ENCODE results near the gene AUNIP. TPM values are rescaled to one million over a fixed set of nuclear protein-coding genes. Genes with fewer than 3 reads are reported as not detected.

Gene AUNIP
- total RNA-seq, 1 experiment from 2014 or later = 12.1 TPM

GRCh38 chr1:25845664-25846063 lies 13.6 kb downstream of the AUNIP start:
- Histone ChIP-seq H4K20me1 (ENCODE audit: insufficient read depth) (no peaks in the 10 kb centered on the region), H3K79me2 (ENCODE audit: insufficient read depth, low read length) (peaks cover 96% of the 10 kb centered on the region), H3K36me3 (ENCODE audit: control insufficient read depth in 1 of 2, insufficient read depth in 2 of 2, low read length in 2 of 2) (no peaks in the 10 kb centered on the region; a peak in 1 of 4 replicates), H3K4me3 (replicated peaks in 1 of 2; ENCODE audit: low read depth in 1 of 2, low read length in 2 of 2) (no peak overlapping the region), H3K4me2 (ENCODE audit: low read length) (no peak overlapping the region), H2AFZ (ENCODE audit: low read depth, low read length, poor library complexity, severe bottlenecking) (no peak overlapping the region), H3K9ac (ENCODE audit: low read length) (no peak overlapping the region), H3K9me2 (ENCODE audit: insufficient read depth) (no peaks in the 10 kb centered on the region), H3K4me1 (ENCODE audit: control insufficient read depth in 1 of 2, insufficient read depth in 2 of 2, low read length in 2 of 2) (no peaks in the 10 kb centered on the region; a peak in 1 of 4 replicates), H3K27ac (ENCODE audit: low read depth, low read length) (no peak overlapping the region), H3K9me3 (ENCODE audit: control insufficient read depth in 1 of 2, insufficient read depth in 1 of 2, low read depth in 1 of 2, low read length in 2 of 2) (no peaks in the 10 kb centered on the region), H3K27me3 (ENCODE audit: insufficient read depth, low read length) (no peaks in the 10 kb centered on the region)
- intact Hi-C loops (cut with micrococcal nuclease) = no loop called here
- ChIA-PET CTCF (interaction anchor here (1.1 kb wide), 1 partner anchor 8 kb away, joined by 4 read pairs; no protein-coding TSS in a partner anchor), POLR2A (no interaction called here), RAD21 (ENCODE audit: low non-redundant PET in 1 of 2, low total read pairs in 2 of 2, uncharacterized antibody in 2 of 2, unreplicated experiment in 2 of 2) (no interaction called here)
- TF ChIP-seq POLR2A (IDR thresholded peaks at IDR 0.05; ENCODE audit: borderline replicate concordance, extremely low read depth, insufficient read depth, insufficient read length) (no peak), SIN3A (IDR thresholded peaks at IDR 0.05; ENCODE audit: low read depth) (no peak), SRF (IDR thresholded peaks at IDR 0.05; ENCODE audit: low read depth) (no peak), CBX3 (IDR thresholded peaks at IDR 0.05; ENCODE audit: low read depth) (no peak)
- ATAC-seq (no peak), DNase-seq (ENCODE audit: low read depth, low spot score) (no peak)
- no TSS peak for BruUV-seq (replicated peaks)

- H3K9ac ChIP-seq (ENCODE audit: low read length) = no peak overlapping the region
- no peak overlapping the region for H3K4me2 ChIP-seq (ENCODE audit: low read length)
- H4K20me1 ChIP-seq (ENCODE audit: insufficient read depth) = no peaks in the 10 kb centered on the region
- no peak overlapping the region for H2AFZ ChIP-seq (ENCODE audit: low read depth, low read length, poor library complexity, severe bottlenecking)
- no peaks in the 10 kb centered on the region for H3K9me2 ChIP-seq (ENCODE audit: insufficient read depth)
- intact Hi-C loops (cut with micrococcal nuclease) = no loop called here
- CTCF ChIA-PET = interaction anchor here (1.1 kb wide), 1 partner anchor 7 kb away, joined by 4 read pairs; no protein-coding TSS in a partner anchor
- no peaks in the 10 kb centered on the region; a peak in 1 of 4 replicates for H3K4me1 ChIP-seq (ENCODE audit: control insufficient read depth in 1 of 2, insufficient read depth in 2 of 2, low read length in 2 of 2)
- no peaks in the 10 kb centered on the region; a peak in 1 of 4 replicates for H3K36me3 ChIP-seq (ENCODE audit: control insufficient read depth in 1 of 2, insufficient read depth in 2 of 2, low read length in 2 of 2)
- no peaks in the 10 kb centered on the region for H3K9me3 ChIP-seq (ENCODE audit: control insufficient read depth in 1 of 2, insufficient read depth in 1 of 2, low read depth in 1 of 2, low read length in 2 of 2)
- POLR2A ChIA-PET = no interaction called here
- no peaks in the 10 kb centered on the region for H3K27me3 ChIP-seq (ENCODE audit: insufficient read depth, low read length)
- BruUV-seq (replicated peaks) = no TSS peak
- ATAC-seq (no peak), DNase-seq (ENCODE audit: low read depth, low spot score) (no peak)
- H3K4me3 ChIP-seq (replicated peaks in 1 of 2; ENCODE audit: low read depth in 1 of 2, low read length in 2 of 2) = no peak overlapping the region
- H3K79me2 ChIP-seq (ENCODE audit: insufficient read depth, low read length) = peaks cover 96% of the 10 kb centered on the region
- RAD21 ChIA-PET (ENCODE audit: low non-redundant PET in 1 of 2, low total read pairs in 2 of 2, uncharacterized antibody in 2 of 2, unreplicated experiment in 2 of 2) = no interaction called here
- no peak overlapping the region for H3K27ac ChIP-seq (ENCODE audit: low read depth, low read length)
- TF ChIP-seq MAX (IDR thresholded peaks at IDR 0.05) = no peak
- no peak for TF ChIP-seq CTCF (IDR thresholded peaks at IDR 0.05 in 2 of 3, conservative IDR thresholded peaks at IDR 0.05 in 1 of 3; ENCODE audit: borderline replicate concordance in 1 of 3, insufficient read depth in 1 of 3, low read depth in 2 of 3, low read length in 2 of 3)
- TF ChIP-seq TCF7L2 (IDR thresholded peaks at IDR 0.05; ENCODE audit: borderline replicate concordance, extremely low read depth, insufficient read depth, insufficient read length) = no peak
- no peak for TF ChIP-seq SP1 (IDR thresholded peaks at IDR 0.05; ENCODE audit: low read depth)
- no peak for TF ChIP-seq FOSL1 (IDR thresholded peaks at IDR 0.05; ENCODE audit: low read depth)
- no peak for TF ChIP-seq RAD21 (IDR thresholded peaks at IDR 0.05; ENCODE audit: low read depth)
- no peak for TF ChIP-seq POLR2A (IDR thresholded peaks at IDR 0.05; ENCODE audit: borderline replicate concordance, extremely low read depth, insufficient read depth, insufficient read length)
- no peak for TF ChIP-seq ZFX (IDR thresholded peaks at IDR 0.05)
- TF ChIP-seq EZH2phosphoT487 (IDR thresholded peaks at IDR 0.05; ENCODE audit: borderline replicate concordance) = no peak
- TF ChIP-seq SRF (IDR thresholded peaks at IDR 0.05; ENCODE audit: low read depth) = no peak
- no peak for TF ChIP-seq EZH2 (IDR thresholded peaks at IDR 0.05)
- no peak for TF ChIP-seq ZNF274 (IDR thresholded peaks at IDR 0.05; ENCODE audit: low read depth, low read length)
- no peak for TF ChIP-seq YY1 (IDR thresholded peaks at IDR 0.05; ENCODE audit: extremely low read depth, insufficient replicate concordance, low read depth, low read length)
These were observed 14.5 kb downstream of the AUNIP start for GRCh38 chr1:25844536-25845337.

All from HCT116 (cell line).